ENCODE measurements around the gene UCHL5.
"Not testable (repeated sequence)": the region's sequence is repeated elsewhere in the genome, so short reads cannot be mapped to it uniquely, and the experiment has no call there.

UCHL5 gene

GRCh38 chr1:193062698-193063463 lies 3.7 kb upstream of the UCHL5 start:
- DNase-seq, result no peak

DNA sequence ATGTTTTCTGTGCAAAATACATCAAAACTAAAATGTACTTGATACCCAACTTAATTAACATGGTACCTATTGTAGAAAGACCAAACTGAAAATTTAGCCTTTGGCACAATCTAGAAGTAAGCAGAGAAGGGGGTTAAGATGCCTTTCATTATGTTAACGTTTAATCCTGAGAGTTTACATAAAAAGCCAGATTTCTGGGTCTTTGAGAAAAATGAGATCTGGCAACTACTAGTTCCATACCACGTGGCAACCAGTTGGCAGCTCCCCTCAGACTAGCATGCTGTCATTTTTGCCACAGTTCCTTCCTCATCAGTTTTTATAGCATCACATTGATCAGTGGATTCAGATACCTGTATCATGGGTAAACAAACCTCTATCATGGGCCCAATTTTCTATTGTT lies 1.8 kb upstream of the UCHL5 start:
- no peak for DNase-seq

DNA sequence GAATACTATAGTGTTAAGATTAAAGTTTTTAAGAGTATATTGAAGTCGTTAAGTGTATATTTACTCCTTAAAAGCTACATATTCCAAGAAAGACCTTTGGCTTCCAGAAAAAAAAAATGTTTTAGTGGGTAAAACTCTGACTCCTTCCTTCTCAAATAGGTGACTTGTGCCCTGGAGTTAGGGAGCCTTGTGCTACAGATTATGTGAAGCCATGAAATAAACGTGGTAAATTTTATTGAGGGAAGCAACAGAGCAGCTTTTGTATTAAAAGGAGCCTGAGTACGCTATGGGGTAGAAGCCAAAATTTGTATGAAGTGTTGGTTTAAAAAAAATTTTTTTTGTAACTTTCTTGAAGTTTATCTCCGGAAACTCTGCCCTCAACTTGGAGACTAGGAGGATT lies 1.2 kb upstream of the UCHL5 start:
- no peak for DNase-seq

- DNase-seq, result no peak
These were observed 899 bp upstream of the UCHL5 start for GRCh38 chr1:193060115-193060403.

GRCh38 chr1:193058529-193059281 lies 455 bp downstream of the UCHL5 start:
- DNase-seq, result peak; percentile 40

GRCh38 chr1:193054169-193054675 lies 4.9 kb downstream of the UCHL5 start:
- DNase-seq, result no peak

GRCh38 chr1:193048913-193049312 lies 10.2 kb downstream of the UCHL5 start:
- not testable (repeated sequence) for DNase-seq

DNA sequence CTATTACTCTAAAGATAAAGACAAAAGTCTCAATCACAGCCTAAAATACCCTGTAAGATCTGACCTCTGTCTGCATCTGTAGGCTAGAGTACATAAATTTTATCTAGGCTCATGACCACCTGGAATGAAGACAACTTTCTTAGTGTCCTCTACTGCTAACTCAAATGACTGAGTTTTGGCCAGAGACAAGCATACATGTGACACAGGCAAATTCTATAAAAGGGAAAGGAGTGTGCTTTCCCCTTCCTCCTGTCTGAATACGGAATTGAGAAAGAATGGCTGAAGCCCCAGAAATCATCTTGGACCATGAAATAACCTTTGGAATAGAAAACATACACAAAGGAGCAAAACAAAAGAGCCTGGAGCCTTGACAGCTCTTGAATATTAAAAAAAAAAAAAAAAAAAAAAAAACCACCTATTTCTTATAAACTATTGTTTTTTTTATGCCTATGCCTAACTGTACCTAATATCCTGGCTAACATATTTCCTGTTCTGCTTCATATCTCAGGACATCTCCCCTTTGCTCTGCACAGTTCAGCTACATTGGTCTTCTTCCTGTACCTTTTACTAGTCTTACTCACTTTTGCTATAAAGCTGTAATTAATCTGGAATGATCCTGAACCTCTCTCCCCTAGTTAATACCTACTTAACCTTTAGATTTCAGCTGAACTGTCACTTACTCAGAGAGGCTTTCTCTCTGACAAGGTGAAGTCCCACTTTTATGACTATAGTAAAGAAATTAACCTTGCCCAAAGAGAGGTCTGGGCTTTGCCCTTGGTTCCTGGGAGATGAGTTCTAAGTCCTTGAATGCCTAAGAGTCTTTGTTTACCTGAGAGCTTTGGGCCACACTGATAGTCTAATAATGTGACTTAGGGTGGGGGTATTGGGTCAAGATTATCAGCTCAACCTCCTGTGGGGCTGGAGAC lies 16.1 kb downstream of the UCHL5 start:
- no peak for DNase-seq

DNA sequence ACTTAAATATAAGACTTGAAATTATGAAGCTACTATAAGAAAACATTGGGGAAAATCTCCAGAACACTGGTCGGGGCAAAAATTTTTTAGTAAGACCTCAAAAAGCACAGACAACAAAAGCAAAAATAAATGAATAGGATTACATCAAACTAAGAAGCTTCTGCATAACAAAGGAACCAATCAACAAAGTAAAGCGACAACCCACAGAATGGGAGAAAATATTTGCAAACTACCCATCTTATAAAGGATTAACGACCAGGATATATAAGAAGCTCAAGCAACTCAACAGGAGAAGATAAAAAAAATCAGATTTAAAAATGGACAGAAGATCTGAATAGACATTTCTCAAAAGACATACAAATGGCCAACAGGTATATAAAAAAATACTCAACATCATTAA lies 19.1 kb downstream of the UCHL5 start:
- no peak for DNase-seq

GRCh38 chr1:193036337-193037047 lies 22.7 kb downstream of the UCHL5 start:
- DNase-seq, result no peak

GRCh38 chr1:193033610-193034009 lies 25.6 kb downstream of the UCHL5 start:
- no peak for DNase-seq

GRCh38 chr1:193032643-193033427 lies 26.3 kb downstream of the UCHL5 start:
- DNase-seq, result not testable (repeated sequence)

GRCh38 chr1:193031431-193031830 lies 27.7 kb downstream of the UCHL5 start:
- no peak for DNase-seq

DNA sequence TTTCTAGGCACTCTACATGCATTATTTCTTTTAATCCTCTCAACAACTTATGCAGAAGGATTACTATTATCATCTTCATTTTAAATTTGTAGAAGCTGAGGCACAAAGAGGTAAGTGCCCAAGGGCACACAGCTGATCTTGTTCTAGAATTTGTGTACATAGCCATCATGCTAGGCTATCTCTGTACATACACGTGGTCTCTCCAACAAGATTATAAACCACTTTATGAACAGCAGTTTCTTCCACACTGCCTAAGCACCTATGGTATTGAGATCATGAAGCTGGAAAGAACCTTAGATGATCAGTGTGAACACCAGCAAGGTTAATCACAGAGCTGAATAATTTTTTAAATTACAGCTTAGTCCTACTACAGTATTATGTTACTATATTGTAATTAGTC lies 28.9 kb downstream of the UCHL5 start:
- no peak for DNase-seq

GRCh38 chr1:193025218-193025617 lies 33.9 kb downstream of the UCHL5 start:
- DNase-seq, result no peak

GRCh38 chr1:193019442-193020026 lies 39.6 kb downstream of the UCHL5 start:
- peak; percentile 42 for DNase-seq

GRCh38 chr1:193016788-193017187 lies 42.4 kb downstream of the UCHL5 start:
- DNase-seq, result no peak

- DNase-seq, result no peak
These were observed 44.8 kb downstream of the UCHL5 start for GRCh38 chr1:193014400-193014799.

DNA sequence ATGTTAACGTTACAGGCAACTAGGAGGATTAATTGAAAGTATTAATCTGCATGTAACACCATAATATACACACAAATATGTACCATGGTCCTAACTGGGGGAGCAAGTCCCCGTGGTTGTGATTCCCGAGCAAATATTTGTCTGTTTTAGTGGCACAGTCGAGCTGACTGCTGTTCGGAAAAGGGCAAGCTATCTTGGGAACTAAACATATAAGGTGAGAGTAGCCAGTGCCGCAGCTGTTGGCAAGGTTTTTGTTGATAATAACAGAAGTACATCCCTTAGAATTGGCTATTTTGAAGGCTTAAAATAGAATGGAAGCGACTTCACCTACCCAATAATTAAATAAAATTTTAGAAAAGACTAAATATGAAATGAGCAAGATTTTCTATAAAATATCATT lies 45.5 kb downstream of the UCHL5 start:
- DNase-seq, result no peak

DNA sequence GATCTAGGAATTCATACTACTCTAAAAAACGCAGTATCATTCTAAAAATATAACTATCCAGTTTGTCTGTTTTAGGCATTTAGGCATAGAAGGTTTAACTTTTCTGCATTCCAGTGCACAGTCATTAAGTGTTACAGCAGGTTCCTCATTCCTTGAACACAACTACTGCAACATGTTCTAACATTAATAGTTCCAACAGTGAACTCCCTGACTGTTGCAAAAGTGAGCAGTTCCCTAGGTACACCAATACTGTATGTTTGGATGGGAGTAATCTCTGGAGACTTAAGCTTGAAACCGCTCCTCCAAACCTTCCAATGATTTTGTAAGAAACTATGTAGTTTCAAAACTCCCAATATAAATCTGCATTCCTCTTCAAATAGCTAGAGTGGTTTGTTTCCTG lies 46.2 kb downstream of the UCHL5 start:
- no peak for DNase-seq

DNA sequence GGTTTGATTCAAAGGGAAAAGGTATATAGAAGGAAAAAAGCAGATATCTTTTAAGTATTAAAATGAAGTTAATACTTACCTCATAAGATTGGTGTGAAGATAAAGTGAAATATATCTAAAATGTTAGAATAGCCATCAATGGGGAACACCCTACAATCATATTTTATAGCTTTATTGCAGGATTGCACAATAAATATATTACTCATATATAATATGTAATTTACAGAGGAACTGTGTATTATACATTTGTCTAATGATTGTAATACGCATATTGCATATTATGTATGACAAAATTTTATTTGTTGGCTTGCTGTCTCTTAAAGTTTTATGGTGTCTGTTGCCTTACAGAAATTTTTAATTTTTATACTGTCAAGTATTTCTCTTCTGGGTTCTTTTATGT lies 47.8 kb downstream of the UCHL5 start:
- no peak for DNase-seq
